Measurements from ENCODE around the gene HTD2. TPM values are rescaled to one million over a fixed set of nuclear protein-coding genes. Genes with fewer than 3 reads are reported as not detected.

Gene HTD2
- total RNA-seq, 1 donor from 2014 or later, result 12.3 TPM

DNA sequence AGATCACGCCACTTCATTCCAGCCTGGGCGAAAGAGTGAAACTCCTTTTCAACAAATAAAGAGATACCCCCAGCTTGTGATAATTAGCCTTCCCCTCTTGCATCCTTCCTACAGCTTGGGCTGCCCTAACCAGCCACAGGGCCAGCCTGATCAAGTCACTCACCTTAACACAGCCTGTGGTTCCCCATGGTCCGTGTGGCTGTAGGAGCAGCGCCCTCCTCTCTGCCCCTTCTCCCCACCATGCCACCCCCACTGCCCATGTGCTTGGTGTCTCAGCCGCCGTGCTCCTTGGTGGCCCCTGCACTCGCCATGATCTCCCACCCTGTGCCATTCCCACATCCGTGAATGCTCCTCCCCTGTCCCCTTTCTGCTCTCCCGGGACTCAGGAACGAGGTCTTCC, 13.5 kb upstream of the HTD2 start:
- DNase-seq, result no peak

GRCh38 chr3:58293516-58293915, 12.8 kb upstream of the HTD2 start:
- peak; percentile 39 for DNase-seq

- peak; percentile 52 for DNase-seq
Observed at GRCh38 chr3:58296269-58296668, 10.1 kb upstream of the HTD2 start.

- no peak for DNase-seq
Observed at GRCh38 chr3:58296843-58297242, 9.5 kb upstream of the HTD2 start.

- no peak for DNase-seq
Observed at GRCh38 chr3:58298190-58298589, 8.1 kb upstream of the HTD2 start.

DNA sequence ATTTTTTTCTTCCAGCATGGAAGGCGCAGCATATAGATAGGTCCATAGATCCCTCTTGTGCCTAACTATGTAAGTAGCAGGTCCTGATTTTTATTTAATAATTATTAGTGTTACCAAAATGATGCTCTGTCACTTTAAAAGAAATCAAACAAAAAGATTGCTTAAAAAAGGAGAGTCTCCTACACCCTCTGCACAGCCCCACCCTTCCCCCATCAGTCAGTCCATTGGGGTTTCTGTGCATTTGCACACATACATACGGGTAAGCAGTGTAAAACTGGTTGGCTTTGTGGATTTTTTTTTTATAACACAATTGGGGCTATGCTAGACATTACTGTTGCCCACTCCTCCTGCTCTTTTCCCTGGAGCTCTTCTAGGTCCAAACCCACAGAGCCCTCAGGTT, 7.2 kb upstream of the HTD2 start:
- no peak for DNase-seq

DNA sequence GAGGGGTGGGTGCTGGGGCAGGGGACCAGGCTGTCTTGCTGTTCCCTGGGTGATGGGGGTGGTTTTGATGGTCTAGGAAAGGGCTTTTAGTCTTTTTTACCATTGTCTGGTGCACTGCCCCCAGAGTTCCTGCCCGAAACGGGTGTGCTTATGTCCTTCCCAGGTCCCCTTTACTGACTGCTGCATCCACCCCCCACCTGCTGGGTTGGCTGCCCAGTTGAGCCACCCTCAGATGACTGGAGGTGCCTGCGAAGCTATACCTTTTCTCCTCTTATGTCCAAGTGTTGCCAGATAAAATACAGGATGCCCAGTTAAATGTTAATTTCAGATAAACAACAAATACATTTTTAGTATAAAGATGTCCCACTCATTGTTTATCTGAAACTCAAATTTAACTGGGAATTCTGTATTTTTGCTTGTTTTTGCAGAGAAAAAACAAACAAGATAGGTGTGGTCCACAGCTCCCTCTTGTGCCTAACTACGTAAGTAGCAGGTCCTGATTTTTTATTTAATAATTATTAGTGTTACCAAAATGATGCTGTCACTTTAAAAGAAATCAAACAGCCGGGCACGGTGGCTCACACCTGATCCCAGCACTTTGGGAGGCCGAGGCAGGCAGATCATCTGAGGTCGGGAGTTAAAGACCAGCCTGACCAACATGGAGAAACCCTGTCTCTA, 6.3 kb upstream of the HTD2 start:
- no peak for DNase-seq

DNA sequence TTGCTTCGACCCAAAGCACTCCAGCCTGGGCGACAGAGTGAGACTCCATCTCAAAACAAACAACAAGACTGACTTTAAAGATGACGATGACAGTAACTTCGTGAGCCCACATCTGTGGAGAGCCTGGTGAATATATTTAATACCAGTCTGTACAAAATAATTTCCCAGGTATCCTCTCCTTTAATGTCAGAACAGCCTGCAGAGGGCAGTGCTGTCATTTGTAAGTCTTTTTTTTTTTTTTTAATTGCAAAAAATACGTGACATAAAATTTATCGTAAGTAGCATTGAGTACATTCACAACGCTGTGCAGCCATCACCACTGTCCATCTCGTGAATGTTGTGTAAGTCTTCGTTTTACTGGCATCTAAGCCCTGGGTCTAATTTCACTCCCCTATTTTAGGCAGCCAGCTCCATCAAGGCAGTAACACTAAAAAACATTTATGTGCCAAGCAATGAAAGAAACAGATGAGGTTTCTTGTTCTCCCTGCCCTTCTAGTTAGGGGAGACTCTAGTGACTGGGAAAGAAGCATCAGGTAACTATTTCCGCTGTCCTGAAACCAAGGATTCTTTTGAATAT, 1.4 kb downstream of the HTD2 start:
- no peak for DNase-seq

- no peak for DNase-seq
Observed at GRCh38 chr3:58308728-58309127, 2.4 kb downstream of the HTD2 start.

DNA sequence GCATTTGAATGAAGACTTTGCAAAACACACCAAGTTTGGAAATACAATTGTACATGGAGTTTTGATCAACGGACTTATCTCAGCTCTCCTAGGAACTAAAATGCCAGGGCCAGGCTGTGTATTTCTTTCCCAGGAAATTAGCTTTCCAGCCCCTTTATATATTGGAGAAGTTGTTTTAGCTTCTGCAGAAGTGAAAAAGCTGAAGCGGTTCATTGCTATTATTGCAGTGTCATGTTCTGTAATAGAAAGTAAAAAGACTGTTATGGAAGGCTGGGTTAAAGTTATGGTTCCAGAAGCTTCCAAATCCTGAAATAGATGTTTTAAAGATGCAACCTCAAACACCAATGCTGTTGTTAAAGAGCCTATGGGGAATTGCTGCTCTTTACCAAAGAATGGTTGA, 11.5 kb downstream of the HTD2 start:
- no peak for DNase-seq

GRCh38 chr3:58321791-58322190, 15.5 kb downstream of the HTD2 start:
- no peak for DNase-seq

GRCh38 chr3:58322793-58323192, 16.5 kb downstream of the HTD2 start:
- no peak for DNase-seq

GRCh38 chr3:58323529-58324390, 17.4 kb downstream of the HTD2 start:
- no peak for DNase-seq

DNA sequence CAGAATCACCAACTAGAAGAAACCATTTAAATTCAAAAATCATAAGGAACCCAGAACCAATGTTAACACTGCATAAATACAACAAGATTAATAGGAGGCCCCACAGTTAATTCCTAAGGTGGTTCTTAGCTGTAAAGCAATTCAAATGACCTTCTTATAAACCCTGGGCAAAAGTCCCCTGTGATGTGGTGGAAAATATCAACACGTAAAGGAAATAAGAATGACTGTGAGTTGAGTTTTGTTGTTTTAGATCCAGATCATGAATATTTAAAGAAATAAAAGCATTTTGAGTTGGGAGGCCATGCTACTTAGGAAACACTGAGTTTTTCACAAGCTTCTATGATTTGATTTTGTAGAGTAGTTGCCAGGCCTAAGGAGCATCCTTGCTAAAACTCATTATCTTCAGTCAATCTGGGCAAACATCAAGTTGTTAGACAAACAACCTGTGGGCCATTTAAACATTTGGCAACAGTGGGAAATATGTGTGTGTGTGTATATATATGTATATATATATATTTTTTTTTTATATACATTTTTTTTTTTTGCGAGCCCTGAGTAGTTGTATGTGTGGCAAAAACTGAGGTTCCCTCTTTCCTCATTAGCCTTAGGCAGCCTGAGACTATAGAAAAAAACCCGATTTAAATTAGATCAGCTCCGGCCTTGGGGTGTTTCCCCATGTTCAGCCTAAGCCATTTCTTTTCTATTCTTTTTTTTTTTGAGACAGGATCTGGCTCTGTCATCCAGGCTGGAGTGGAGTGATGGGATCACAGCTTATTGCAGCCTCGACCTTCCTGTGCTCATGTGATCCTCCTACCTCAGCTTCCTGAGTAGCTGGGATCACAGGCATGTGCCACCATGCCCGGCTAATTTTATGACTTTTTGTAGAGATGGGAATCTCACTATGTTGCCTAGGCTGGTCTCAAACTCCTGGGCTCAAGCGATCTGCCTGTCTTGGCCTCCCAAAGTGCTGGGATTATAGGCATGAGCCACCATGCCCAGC, 18.4 kb downstream of the HTD2 start:
- no peak for DNase-seq

DNA sequence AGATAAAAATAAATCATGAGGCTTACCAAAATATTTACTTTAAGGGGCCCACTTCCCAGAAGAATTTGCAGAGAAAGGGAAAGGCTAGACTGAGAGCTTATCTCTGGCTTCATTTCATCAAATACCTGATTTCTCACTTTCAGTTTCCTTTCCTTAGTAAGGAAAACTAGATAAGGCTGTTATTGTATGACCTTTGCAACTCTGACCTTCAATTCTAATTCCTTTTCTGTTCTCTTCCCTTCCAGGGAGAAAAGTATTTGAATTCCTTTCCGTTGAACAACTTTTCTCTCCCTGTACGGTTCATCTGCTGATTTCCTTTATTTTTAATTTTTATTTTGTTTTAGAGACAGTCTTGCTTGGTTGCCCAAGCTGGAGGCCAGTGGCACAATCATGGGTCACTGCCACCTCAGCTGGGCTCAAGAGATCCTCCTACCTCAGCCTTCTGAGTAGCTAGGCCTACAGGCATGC, 19.2 kb downstream of the HTD2 start:
- no peak for DNase-seq

- DNase-seq, result no peak
Observed at GRCh38 chr3:58326267-58326900, 20.1 kb downstream of the HTD2 start.

DNA sequence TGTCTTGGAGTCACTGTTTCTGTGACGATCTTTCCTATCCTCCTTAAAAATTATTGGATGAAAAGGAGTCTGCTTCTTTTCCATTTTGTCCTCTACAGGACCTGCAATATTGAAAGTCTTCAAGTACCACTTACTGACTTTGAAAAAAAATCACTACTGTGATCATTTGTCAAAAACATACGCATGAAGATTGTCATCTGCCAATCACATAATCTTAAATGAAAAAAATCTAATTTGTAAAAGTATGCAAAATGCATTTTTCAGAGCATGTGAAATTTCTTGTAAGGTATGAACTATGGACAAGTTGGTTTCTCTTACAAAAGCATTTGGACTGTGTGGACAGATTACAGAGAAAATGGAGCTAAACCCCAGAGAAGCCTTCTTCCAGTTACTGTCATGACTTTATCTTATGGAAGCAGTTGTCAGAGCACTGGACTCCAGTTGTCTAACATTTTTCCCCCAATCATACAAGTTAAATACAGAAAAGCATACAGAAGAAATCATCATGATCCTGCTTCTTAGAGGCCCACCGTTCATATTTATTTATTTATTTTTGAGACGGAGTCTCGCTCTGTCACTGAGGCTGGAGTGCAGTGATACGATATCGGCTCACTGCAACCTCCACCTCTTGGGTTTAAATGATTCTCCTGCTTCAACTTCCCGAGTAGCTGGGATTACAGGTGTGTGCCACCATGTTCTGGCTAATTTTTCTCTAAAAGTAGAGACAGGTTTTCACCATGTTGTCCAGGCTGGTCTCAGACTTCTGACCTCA, 23.0 kb downstream of the HTD2 start:
- DNase-seq, result no peak

DNA sequence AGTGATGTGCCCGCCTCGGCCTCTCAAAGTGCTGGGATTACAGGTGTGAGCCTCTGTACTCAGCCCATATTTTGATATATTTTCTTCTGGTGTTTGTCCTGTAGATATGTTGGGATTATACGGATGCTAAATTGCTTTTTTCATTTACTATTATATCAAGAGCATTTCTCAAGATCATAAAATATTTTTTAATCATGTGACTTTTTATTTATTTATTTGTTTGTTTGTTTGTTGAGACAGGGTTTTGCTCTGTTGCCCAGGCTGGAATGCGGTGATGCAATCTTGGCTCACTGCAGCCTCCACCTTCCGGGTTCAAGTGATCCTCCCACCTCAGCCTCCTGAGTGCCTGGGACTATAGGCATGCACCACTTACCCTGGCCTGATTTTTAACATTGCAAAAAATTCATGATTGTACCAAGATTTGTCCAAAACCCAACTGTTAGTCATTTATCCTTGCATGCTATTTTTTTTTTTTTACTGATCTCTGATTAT, 23.6 kb downstream of the HTD2 start:
- no peak for DNase-seq

- no peak for DNase-seq
Observed at GRCh38 chr3:58331593-58332152, 25.4 kb downstream of the HTD2 start.

DNA sequence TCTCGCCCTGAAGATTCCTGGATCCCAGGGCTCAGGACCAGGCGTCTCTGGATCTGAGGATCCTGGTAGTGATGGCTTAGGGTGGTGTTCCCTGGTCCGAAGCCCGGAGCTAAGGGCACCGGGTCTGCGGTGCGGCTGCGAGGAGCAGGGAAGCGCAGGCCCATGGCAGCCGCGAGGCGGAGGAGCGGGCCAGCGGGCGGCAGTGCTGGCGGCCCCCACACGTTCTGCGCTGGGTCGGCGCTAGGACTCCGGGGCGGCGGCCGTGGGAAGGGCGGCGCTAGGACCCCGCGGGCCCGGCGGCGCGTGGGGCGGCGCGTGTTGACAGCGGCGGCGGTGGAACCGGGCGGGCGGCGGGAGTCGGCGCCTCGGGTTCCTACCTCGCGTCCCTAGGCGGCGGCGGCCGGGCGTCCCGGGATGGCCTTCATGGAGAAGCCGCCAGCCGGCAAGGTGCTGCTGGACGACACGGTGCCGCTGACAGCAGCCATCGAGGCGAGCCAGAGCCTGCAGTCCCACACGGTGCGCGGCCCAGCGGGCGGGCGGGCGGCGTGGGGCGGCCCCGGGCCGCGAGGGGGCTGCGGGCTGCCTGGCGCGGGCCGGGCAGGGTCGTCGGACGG, 26.4 kb downstream of the HTD2 start, which contains the start of gene PXK:
Gene PXK (plus strand): TSS at position 318 of the 614 bp plus-strand sequence. CDS start 97 bp downstream, at position 415.
- DNase-seq, result peak; percentile 83

Measured in occipital lobe (tissue), 2 donors.